GM19239 (cell line): Measurements from ENCODE around the gene NSMF.
"Not testable (repeated sequence)": the region's sequence is repeated elsewhere in the genome, so short reads cannot be mapped to it uniquely, and the experiment has no call there.

Experiments used
- DNase-seq: peaks from one replicate; pipeline ENCODE4 v3.0.0; 2011; ENCODE audit warnings: low spot score; ENCODE audit not compliant: insufficient read length
- FAIRE-seq: peaks from 2 replicates; lab custom pipeline; 2011; peaks lifted over from hg19 to GRCh38; lab: Jason Lieb, UNC

Gene NSMF

GRCh38 chr9:137421838-137422603 is 37.1 kb downstream of the NSMF start:
- FAIRE-seq = peak; percentile 76
- DNase-seq = no peak

DNA sequence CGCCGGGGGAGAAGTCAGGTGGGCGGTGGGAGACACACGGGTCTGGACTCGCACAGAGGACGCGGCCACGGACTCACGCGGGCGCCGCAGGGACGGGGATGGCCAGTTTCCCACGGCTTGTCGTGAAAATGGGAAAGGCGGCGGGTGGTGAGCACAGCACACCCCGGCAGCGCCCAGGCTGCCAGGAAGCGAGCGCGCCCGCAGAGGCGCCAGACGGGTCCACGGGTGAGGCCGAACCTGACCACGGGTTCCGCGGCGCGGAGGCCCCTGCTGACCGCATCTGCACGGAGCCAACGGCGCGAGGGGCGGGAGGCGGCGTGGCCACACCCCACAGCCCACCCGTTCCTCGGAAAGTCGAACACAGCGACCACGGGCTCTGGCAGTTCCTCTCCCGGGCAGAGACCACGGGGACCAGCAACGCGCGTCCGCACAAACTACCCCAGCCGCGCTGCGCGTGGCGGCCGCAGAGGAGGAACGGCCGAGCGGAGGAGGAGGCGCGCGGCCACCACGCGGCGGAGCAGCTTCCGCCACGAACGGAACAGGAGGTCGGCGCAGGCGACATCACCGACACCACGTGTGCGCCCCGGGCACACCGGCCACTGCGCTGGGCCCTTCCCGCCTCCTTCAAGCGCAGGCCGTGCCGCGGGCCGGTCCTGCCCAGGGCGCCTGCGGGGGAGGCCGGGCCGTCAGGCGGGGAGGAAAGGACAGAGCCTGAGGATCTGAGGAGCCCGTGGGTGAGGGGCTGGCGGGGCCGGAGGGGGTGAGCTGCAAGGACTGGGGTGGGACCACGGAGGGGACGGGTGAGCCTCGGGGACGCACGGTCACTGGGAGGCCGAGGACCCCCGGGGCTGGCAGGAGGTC is 41.7 kb downstream of the NSMF start:
- no peak for FAIRE-seq
- DNase-seq = no peak

- FAIRE-seq (no peak), DNase-seq (no peak)
Measured at GRCh38 chr9:137416563-137417151, 42.5 kb downstream of the NSMF start.

GRCh38 chr9:137416006-137416562 is 43.0 kb downstream of the NSMF start:
- no peak for DNase-seq
- FAIRE-seq = no peak

DNA sequence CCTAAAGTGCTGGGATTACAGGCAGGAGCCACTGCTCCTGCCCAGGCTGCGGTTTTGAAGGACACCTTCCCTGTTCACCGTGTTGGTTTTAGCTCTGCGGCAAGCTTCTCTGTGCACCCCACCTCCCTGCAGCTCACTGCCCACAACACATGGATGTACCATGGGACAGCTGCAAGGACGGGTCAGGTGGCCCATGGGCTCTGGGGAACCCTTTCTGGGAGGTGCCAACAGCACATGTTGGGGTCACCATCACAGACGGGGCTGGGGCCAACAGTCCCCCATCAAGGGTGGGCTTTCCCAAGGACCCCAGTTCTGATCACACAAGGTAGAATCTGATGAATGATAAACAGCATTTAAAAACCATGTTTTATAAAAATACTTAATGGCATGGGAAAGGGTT is 43.7 kb downstream of the NSMF start:
- FAIRE-seq = no peak

DNA sequence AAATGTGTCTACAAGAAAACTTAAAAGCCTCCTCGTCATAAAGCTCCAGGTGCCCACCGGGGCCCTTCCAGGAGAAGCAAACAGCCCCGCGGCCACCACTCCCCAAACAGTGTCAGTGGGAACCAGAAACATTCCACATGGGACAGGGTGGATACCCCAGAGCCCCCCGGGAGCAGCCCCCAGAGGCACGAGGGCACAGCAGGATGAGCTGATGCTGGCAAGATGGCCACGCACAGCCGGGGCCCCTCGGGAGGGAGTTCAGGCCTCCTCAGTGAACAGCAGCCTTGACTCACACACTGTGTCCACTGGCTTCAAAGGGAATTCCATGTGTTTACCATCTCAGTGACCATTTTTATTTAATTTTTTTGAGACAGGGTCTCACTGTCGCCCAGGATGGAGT is 46.7 kb downstream of the NSMF start:
- FAIRE-seq (no peak), DNase-seq (no peak)

More for the DNA sequence above, 43.7 kb downstream of the NSMF start:
- DNase-seq = no peak

DNA sequence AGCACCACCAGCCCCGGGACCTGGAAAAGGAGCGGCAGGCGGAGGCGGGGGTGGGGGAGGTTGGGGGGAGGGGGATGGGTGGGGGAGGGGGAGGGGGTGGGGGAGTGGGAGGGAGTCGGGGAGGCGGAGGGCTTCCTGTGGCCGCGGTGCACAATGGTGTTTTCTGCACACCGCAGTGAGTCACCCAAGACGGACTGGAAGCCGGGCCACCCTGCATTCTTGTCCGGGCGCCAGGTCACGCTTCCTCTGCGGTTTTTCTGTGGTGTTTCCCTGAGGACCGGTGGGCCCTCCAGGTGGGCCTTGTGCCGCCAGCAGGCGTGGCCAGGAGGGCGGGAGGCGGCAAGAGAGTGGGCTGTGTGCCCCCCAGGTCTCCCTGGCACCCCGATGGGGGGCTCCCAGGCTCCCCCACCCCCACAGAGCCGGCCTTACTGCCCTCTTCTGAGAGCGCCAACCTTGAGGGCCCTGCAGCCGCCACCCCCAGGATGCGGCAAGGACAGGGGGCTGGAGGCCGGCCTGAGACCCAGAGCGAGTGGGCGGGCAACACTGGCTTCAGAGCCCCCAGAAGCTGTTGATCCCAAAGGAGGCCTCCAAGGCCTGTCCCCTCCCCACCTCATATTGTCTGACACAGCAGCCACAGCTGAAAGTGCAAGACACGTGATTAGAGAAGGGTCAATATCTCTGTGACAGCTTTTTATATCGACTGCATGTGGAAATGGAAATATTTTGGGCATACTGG is 47.3 kb downstream of the NSMF start:
- DNase-seq (peak; percentile 89), FAIRE-seq (no peak)

DNA sequence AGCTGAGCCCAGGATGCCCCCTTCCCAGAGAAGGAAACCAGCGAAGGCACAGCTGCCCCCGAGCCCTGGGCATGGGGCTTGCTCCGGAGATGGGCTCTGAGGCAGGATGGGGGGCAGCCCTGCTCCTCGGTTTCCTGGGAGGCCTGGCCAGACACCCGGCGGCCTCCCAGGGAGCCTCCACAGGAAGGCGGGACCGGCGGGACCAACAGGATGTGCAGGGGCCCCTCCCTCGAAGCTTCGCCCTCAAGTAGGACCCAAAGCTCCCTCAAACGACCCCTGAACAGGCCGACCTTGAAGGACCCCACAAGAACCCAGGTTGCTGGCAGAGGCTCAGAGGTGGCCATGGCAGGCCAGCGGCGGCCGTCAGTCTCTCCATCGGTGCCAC is 47.9 kb downstream of the NSMF start:
- DNase-seq (no peak), FAIRE-seq (no peak)

DNA sequence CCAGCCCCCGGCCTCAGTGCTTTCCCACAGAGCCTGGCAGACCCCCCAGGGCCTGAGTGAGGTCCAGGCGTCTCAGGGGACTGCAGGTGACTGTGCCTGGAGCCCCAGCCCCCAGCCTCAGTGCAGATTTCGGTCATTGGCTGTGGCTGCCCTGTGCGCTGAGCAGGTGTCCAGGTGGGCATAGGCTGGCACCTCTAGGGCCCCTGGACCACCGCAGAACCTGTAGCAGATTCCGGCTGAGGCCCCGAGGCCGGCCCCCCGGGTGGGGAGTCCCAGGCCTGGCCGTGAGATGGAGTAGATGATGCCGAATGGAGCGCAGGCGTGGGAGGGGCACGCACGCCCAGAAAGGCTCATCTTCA is 48.3 kb downstream of the NSMF start:
- DNase-seq (no peak), FAIRE-seq (no peak)

DNA sequence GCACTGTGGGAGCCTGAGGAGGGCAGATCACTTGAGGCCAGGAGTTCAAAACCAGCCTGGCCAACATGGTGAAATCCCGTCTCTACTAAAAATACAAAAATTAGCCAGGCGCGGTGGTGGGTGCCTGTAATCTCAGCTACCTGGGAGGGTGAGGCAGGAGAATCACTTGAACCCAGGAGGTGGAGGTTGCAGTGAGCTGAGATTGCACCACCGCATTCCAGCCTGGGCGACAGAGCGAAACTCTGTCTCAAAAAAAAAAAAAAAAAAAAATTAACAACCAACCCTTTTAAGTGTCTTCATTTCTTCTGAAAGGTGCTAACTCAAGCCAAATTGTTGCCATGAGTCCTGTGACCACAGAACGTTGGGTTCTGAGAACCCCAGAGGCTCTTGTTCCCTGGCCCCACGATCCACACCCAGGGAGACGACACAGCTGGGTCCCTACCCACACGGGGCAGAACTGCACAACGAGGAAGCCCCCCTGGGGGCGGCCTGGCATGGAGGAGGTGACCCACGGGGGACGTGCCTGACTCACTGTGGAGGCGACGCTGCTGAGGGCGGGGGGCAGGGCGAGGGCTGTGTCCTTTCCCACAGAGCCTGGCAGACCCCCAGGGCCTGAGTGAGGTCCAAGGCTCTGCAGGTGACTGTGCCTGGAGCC is 48.8 kb downstream of the NSMF start:
- not testable (repeated sequence) for FAIRE-seq

GRCh38 chr9:137409515-137409914 is 49.6 kb downstream of the NSMF start:
- FAIRE-seq (no peak), DNase-seq (no peak)

More for the DNA sequence above, 48.8 kb downstream of the NSMF start:
- not testable (repeated sequence) for DNase-seq

GRCh38 chr9:137408651-137409405 is 50.3 kb downstream of the NSMF start:
- FAIRE-seq (no peak), DNase-seq (no peak)

DNA sequence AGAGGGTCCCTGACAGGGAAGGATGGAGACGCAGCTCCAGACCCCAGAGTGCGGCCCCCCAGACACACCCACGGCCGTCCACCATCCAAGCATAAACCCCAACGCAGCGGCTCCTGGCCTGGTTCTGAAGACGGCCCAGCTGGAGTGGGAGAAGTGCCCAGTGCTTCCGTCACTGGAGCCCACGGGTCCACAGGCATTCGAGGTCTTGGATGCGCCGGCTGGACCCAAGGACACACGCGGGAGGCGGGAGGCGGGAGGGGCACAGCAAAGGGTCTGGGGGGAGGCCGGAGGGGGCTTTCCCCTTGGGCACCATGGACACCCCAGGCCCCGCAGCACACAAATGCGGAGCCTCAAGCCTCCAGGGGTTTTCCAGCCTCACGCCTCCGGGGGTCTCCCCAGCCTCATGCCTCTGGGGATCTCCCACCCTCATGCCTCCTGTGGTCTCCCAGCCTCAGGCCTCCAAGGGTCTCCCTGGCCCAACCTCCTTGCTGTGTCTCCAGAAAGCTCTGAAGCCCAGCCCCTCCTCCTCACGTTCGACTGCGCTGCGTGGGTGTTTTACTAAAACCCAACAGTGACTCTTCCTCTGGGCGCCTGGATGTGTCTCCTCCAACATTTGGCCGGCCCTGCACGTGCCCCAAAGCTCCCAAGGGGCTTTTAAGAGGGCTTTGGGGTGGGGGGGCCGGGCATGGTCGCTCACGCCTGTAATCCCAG is 51.4 kb downstream of the NSMF start:
- no peak for FAIRE-seq
- no peak for DNase-seq

DNA sequence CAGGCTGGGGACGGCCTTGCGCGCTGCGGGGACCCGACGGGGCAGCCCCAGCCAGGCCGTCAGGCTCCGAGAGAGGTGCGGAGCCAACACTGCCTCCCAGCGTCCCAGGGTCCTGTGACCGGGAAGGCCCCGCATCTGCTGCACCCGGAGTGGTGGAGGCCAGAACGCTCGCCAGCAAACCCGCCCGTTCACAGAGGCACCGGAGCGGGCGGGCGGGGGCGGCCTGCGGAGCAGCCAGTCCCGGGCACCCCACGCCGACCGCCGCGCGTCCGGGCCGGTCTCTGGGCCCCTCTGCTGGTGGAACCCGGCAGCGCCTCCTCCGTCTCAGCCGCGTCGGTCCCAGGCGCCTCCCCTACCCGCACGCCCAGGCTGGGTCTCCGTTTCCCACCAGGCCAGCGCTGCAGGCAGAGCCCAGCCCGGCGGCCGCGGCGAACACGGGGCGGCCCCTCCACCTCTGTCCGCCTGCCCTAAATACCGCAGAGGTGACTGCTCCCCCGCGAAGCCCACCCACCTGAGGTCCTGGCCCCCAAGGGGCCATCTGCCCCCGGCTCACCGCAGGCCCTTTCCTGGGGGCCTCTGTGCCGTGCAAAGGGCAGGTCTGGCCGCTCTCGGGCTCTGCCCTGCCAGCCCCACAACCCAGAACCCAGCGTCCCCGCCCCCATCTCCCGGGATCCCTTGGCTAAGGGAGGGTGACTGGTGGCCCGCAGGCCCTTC is 52.1 kb downstream of the NSMF start:
- DNase-seq (peak; percentile 68), FAIRE-seq (no peak)

DNA sequence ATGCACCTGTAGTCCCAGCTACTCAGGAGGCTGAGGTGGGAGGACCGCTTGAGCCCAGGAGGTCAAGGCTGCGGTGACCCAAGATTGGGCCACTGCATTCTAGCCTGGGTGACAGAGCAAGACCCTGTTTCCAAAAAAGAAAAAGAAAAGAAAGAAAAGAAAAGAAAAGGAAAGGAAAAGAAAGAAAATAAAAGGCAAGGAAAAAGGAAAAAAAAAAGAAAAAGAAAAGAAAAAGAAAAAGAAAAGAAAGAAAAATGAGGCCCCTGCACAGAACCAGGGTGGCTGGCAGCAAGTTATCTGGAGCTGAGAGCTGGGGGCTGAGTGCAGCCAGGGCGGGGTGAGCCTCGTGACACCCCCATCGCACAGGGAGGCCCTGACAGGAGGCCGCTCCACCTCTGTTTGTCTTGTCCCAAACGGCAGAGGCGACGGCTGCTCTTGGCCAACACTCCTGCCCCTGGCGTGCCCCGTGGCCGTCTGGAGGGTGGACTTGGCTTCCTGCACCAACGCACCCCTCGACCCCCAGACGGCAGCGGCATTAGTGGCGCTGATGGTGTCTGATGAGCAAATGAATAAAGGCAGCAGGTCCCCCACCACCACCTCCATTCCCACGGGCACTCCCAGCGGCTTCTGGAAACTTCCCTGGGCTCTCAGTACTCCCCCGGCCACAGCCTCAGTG is 52.9 kb downstream of the NSMF start:
- FAIRE-seq = no peak

GRCh38 chr9:137405677-137406081 is 53.5 kb downstream of the NSMF start:
- FAIRE-seq = no peak
- DNase-seq = no peak

More for the DNA sequence above, 52.9 kb downstream of the NSMF start:
- DNase-seq = no peak

GRCh38 chr9:137404961-137405567 is 54.1 kb downstream of the NSMF start:
- FAIRE-seq (no peak), DNase-seq (no peak)
